ENCODE measurements around the gene ARCN1. TPM values are rescaled to one million over a fixed set of nuclear protein-coding genes. Genes with fewer than 3 reads are reported as not detected.

ARCN1 gene

GRCh38 chr11:118651820-118652219 is 79.6 kb downstream of the ARCN1 start:
- Histone ChIP-seq H3K4me2 (ENCODE audit: low read length) (no peak overlapping the region), H3K79me2 (ENCODE audit: control insufficient read depth, insufficient read depth, low read length) (no peaks in the 10 kb centered on the region), H2BK5ac (ENCODE audit: low read length) (no peak overlapping the region), H2BK15ac (replicated peaks; ENCODE audit: low read depth) (no peak overlapping the region), H3K18ac (ENCODE audit: low read length) (no peak overlapping the region), H3K4me3 (ENCODE audit: low read length) (no peak overlapping the region), H4K8ac (ENCODE audit: low read depth, low read length) (no peak overlapping the region), H3K4ac (ENCODE audit: low read depth, low read length) (no peak overlapping the region), H3K4me1 (ENCODE audit: control insufficient read depth, low read depth, low read length) (no peaks in the 10 kb centered on the region), H2BK120ac (ENCODE audit: low read depth, low read length) (no peak overlapping the region), H3K27ac (ENCODE audit: low read depth, low read length) (no peak overlapping the region), H3K36me3 (ENCODE audit: control insufficient read depth, insufficient read depth, low read length) (peaks cover 4% of the 10 kb centered on the region), H3K9ac (ENCODE audit: low read length) (no peak overlapping the region), H3K56ac (ENCODE audit: low read length) (no peak overlapping the region), H3K23ac (ENCODE audit: low read length) (no peak overlapping the region), H4K5ac (ENCODE audit: low read length) (no peak overlapping the region), H2AK5ac (ENCODE audit: low read length) (no peak overlapping the region), H3K79me1 (ENCODE audit: low read length) (no peaks in the 10 kb centered on the region), H3K27me3 (ENCODE audit: insufficient read depth, low read length, poor library complexity) (no peaks in the 10 kb centered on the region)
- no peak for DNase-seq
- no CpG with 5 or more reads among the region's 3 CpGs for WGBS (ENCODE audit: extremely low coverage, insufficient coverage, low lambda C conversion rate)

Small RNA genes lying within 50 kb of the gene (small RNA-seq; reads per million reads assigned to genes)
- not detected for gene RNU6-1157P (ENCODE audit: insufficient read depth)

All from mesendoderm (in vitro differentiated cells).